GM12878 (cell line): ENCODE results near the gene MEGF9. TPM values are rescaled to one million over a fixed set of nuclear protein-coding genes. Genes with fewer than 3 reads are reported as not detected.
A peak's percentile ranks its signal among the peaks of the same experiment; 100 is the strongest.

ENCODE experiments used
- ATF7 ChIP-seq: fragments of 450-650 bp; IDR thresholded peaks from 2 replicates; pipeline ENCODE4 v1.6.1; 2016; ENCODE audit warnings: low read depth, mild to moderate bottlenecking
- BMI1 ChIP-seq: fragments of 450-650 bp; IDR thresholded peaks from 2 replicates; pipeline ENCODE4 v1.6.1; 2016; ENCODE audit warnings: mild to moderate bottlenecking, moderate library complexity, borderline replicate concordance
- CREM ChIP-seq: IDR thresholded peaks from 2 replicates; pipeline ENCODE4 v1.6.1; 2014; ENCODE audit warnings: antibody characterized with exemption, low read depth
- DPF2 ChIP-seq: fragments of 450-650 bp; IDR thresholded peaks from 2 replicates; pipeline ENCODE4 v1.6.1; 2017; ENCODE audit warnings: mild to moderate bottlenecking
- E2F8 ChIP-seq: fragments of 450-650 bp; IDR thresholded peaks from 2 replicates; pipeline ENCODE4 v1.6.1; 2018; ENCODE audit warnings: mild to moderate bottlenecking, low read depth, moderate library complexity; ENCODE audit not compliant: partially characterized antibody
- E4F1 ChIP-seq: fragments of 450-650 bp; IDR thresholded peaks from 2 replicates; pipeline ENCODE4 v1.6.1; 2018; ENCODE audit warnings: borderline replicate concordance, mild to moderate bottlenecking; ENCODE audit not compliant: partially characterized antibody
- FOXM1 ChIP-seq: IDR thresholded peaks from 2 replicates; pipeline ENCODE4 v1.6.1; 2012; ENCODE audit warnings: low read depth, mild to moderate bottlenecking, inconsistent platforms, low read length, moderate library complexity
- LARP7 ChIP-seq: fragments of 450-650 bp; IDR thresholded peaks from 2 replicates; pipeline ENCODE4 v1.6.1; 2017; ENCODE audit warnings: mild to moderate bottlenecking
- MAX ChIP-seq: IDR thresholded peaks from 2 replicates; pipeline ENCODE4 v1.6.1; 2012; ENCODE audit warnings: low read depth, low read length, improper control_type of control experiment
- MEF2A ChIP-seq: IDR thresholded peaks from 2 replicates; pipeline ENCODE4 v1.6.1; 2011; ENCODE audit warnings: low read depth, mild to moderate bottlenecking, low read length, moderate library complexity; ENCODE audit not compliant: insufficient read depth
- MEF2B ChIP-seq: fragments of 450-650 bp; IDR thresholded peaks from 2 replicates; pipeline ENCODE4 v1.6.1; 2018; ENCODE audit warnings: mild to moderate bottlenecking, moderate library complexity; ENCODE audit not compliant: partially characterized antibody, poor library complexity, severe bottlenecking
- NBN ChIP-seq: fragments of 450-650 bp; IDR thresholded peaks from 2 replicates; pipeline ENCODE4 v1.6.1; 2016
- NFIC ChIP-seq: IDR thresholded peaks from 2 replicates; pipeline ENCODE4 v1.6.1; 2012; ENCODE audit warnings: low read depth, mild to moderate bottlenecking, inconsistent platforms, low read length, moderate library complexity
- NR2F1 ChIP-seq: fragments of 450-650 bp; conservative IDR thresholded peaks from 2 replicates; pipeline ENCODE4 v1.6.1; 2017; ENCODE audit warnings: mild to moderate bottlenecking
- PML ChIP-seq: IDR thresholded peaks from 2 replicates; pipeline ENCODE4 v1.6.1; 2012; ENCODE audit warnings: low read length, inconsistent platforms
- SMAD1 ChIP-seq: fragments of 450-650 bp; IDR thresholded peaks from 2 replicates; pipeline ENCODE4 v1.6.1; 2018; ENCODE audit warnings: mild to moderate bottlenecking, low read depth; ENCODE audit not compliant: partially characterized antibody
- TAF1 ChIP-seq: IDR thresholded peaks from 2 replicates; pipeline ENCODE4 v1.6.1; 2011; ENCODE audit warnings: mild to moderate bottlenecking, low read depth, low read length, borderline replicate concordance
- TCF12 ChIP-seq: IDR thresholded peaks from 2 replicates; pipeline ENCODE4 v1.6.1; 2011; ENCODE audit warnings: low read depth, mild to moderate bottlenecking, low read length
- ZNF274 ChIP-seq: IDR thresholded peaks from one replicate; pipeline ENCODE4 v1.8.0; 2011; ENCODE audit not compliant: insufficient read length, insufficient read depth
- polyA plus RNA-seq, 11 experiments: library from polyadenylated mRNA; depleted of rRNA in 4 of 11; unstranded in 6 of 11; stranded (reverse) in 5 of 11; fragments of >200 nt; fragmentation: Nextera tagmentation in 4 of 11; fragmentation: Illumina TruSeq in 1 of 11; extraction: Ambion mirVana in 4 of 11; extraction: Trizol in 1 of 11; gene quantifications; 1 replicate in 1 of 11; 2 replicates in 10 of 11; pipeline versions ENCODE4 v1.2.1 to v1.2.3, GENCODE V29; 2011 to 2016; ENCODE audit warnings: inconsistent platforms in 2 of 11, missing spikeins in 2 of 11, low read depth in 1 of 11
- total RNA-seq, 4 experiments: library from RNA; depleted of rRNA in 3 of 4; stranded (reverse); fragments of >200 nt in 3 of 4; fragmentation: Illumina TruSeq in 1 of 4; extraction: Trizol in 1 of 4; gene quantifications; 2 replicates each; pipeline versions ENCODE4 v1.2.1 to v1.2.3, GENCODE V29; 2013 to 2021
- TF ChIP-seq, protein P1 (sequence below): IDR thresholded peaks from 2 replicates; pipeline ENCODE4 v1.6.1; 2011; ENCODE audit warnings: mild to moderate bottlenecking, low read depth, low read length, moderate library complexity; ENCODE audit not compliant: insufficient replicate concordance
- TF ChIP-seq, protein P2 (sequence below): IDR thresholded peaks from 2 replicates; pipeline ENCODE4 v1.6.1; 2012; ENCODE audit warnings: mild to moderate bottlenecking, low read depth, low read length

MEGF9 gene
- total and polyA plus RNA-seq, 10 of the 15 experiments (the other 5 are each of a cell fraction or from before 2014, with no cell fraction given) = 0.71 to 5.1 (median 2.6) TPM

DNA sequence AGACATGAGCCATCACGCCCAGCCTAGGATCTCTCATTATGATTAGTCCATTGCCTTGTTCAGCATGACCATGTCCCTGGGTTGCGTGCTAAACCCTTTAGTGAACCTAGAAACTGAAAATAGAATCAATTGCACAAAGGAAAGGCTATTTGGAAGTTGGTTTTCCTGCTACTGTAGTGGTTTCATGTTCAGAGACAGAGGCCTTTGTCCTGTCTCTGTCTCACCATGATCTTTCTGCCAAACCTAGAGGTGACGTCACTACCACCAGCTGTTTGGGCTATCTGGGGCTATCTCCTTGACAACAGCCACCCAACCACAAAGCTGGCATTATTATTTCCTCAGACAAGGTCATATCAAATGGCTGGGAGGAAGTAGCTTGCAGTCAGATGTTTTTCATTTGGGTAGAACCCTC lies 130.3 kb downstream of the MEGF9 start (continued):
- TF ChIP-seq CREM (peak; percentile 72), DPF2 (peak; percentile 40; the same call in 1 of the 2 replicates), MEF2B (peak; percentile 31), BMI1 (peak; percentile 82), NFIC (peak; percentile 33; the same call in 1 of the 2 replicates), TCF12 (peak; percentile 55; the same call in 1 of the 2 replicates), ATF7 (peak; percentile 98), NR2F1 (peak; percentile 50; the same call in 1 of the 2 replicates), PML (no peak), TAF1 (no peak), SMAD1 (no peak), MEF2A (0 out of 2 replicates have a peak, but pooled peaks have one; percentile 41), NBN (peak; percentile 81; the same call in 1 of the 2 replicates), MAX (no peak), LARP7 (no peak), E4F1 (no peak), ZNF274 (no peak), E2F8 (no peak), FOXM1 (peak; percentile 33; the same call in 1 of the 2 replicates)
- TF ChIP-seq, protein P1, sequence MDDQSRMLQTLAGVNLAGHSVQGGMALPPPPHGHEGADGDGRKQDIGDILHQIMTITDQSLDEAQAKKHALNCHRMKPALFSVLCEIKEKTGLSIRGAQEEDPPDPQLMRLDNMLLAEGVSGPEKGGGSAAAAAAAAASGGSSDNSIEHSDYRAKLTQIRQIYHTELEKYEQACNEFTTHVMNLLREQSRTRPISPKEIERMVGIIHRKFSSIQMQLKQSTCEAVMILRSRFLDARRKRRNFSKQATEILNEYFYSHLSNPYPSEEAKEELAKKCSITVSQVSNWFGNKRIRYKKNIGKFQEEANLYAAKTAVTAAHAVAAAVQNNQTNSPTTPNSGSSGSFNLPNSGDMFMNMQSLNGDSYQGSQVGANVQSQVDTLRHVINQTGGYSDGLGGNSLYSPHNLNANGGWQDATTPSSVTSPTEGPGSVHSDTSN = peak; percentile 14
- TF ChIP-seq, protein P2, sequence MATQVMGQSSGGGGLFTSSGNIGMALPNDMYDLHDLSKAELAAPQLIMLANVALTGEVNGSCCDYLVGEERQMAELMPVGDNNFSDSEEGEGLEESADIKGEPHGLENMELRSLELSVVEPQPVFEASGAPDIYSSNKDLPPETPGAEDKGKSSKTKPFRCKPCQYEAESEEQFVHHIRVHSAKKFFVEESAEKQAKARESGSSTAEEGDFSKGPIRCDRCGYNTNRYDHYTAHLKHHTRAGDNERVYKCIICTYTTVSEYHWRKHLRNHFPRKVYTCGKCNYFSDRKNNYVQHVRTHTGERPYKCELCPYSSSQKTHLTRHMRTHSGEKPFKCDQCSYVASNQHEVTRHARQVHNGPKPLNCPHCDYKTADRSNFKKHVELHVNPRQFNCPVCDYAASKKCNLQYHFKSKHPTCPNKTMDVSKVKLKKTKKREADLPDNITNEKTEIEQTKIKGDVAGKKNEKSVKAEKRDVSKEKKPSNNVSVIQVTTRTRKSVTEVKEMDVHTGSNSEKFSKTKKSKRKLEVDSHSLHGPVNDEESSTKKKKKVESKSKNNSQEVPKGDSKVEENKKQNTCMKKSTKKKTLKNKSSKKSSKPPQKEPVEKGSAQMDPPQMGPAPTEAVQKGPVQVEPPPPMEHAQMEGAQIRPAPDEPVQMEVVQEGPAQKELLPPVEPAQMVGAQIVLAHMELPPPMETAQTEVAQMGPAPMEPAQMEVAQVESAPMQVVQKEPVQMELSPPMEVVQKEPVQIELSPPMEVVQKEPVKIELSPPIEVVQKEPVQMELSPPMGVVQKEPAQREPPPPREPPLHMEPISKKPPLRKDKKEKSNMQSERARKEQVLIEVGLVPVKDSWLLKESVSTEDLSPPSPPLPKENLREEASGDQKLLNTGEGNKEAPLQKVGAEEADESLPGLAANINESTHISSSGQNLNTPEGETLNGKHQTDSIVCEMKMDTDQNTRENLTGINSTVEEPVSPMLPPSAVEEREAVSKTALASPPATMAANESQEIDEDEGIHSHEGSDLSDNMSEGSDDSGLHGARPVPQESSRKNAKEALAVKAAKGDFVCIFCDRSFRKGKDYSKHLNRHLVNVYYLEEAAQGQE = no peak
